HL-60 (cell line): Measurements from ENCODE around the gene FRAS1.

Source experiments
- DNase-seq, 2 experiments: peaks; one replicate each; pipeline ENCODE4 v3.0.0-alpha.2; 2010 to 2020; ENCODE audit warnings: low read depth in 1 of 2, low spot score in 1 of 2
- H3K27ac ChIP-seq: fragments of 250-450 bp; sonication (Bioruptor Pico); replicated peaks from 2 replicates; pipeline ENCODE4 v1.5.1; 2020; ENCODE audit warnings: mild to moderate bottlenecking, moderate library complexity
- H3K27me3 ChIP-seq: fragments of 250-450 bp; sonication (Bioruptor Pico); 2 replicates; pipeline ENCODE4 v1.5.1; 2021; ENCODE audit warnings: mild to moderate bottlenecking, moderate library complexity; ENCODE audit not compliant: insufficient read depth, poor library complexity, severe bottlenecking
- H3K4me3 ChIP-seq: replicated peaks from 2 replicates; pipeline ENCODE4 v1.5.1; 2011; ENCODE audit warnings: mild to moderate bottlenecking, control low read depth, low read length; ENCODE audit not compliant: insufficient read depth
- CTCF ChIP-seq: IDR thresholded peaks from one replicate; pipeline ENCODE4 v1.5.1; 2011; ENCODE audit warnings: low read length, control low read depth, inconsistent platforms; ENCODE audit not compliant: insufficient read depth
- GABPA ChIP-seq: IDR thresholded peaks from 2 replicates; pipeline ENCODE4 v1.6.1; 2012; ENCODE audit warnings: low read depth
- POLR2AphosphoS5 ChIP-seq: IDR thresholded peaks from 2 replicates; pipeline ENCODE4 v1.6.1; 2012; ENCODE audit warnings: low read depth
- REST ChIP-seq: IDR thresholded peaks from 2 replicates; pipeline ENCODE4 v1.6.1; 2012; ENCODE audit warnings: low read depth; ENCODE audit not compliant: insufficient replicate concordance
- SPI1 ChIP-seq: IDR thresholded peaks from 2 replicates; pipeline ENCODE4 v1.6.1; 2012; ENCODE audit warnings: low read depth, mild to moderate bottlenecking, borderline replicate concordance

Gene FRAS1

GRCh38 chr4:78525559-78525958 lies 468.4 kb downstream of the FRAS1 start:
- DNase-seq: no peak
- Histone ChIP-seq H3K27ac (no peak overlapping the region), H3K27me3 (peaks cover 5% of the 10 kb centered on the region), H3K4me3 (no peak overlapping the region)
- TF ChIP-seq CTCF (no peak), POLR2AphosphoS5 (no peak), SPI1 (no peak), GABPA (no peak), REST (no peak)

GRCh38 chr4:78527103-78527502 lies 470.0 kb downstream of the FRAS1 start:
- Histone ChIP-seq H3K27ac (no peak overlapping the region), H3K4me3 (no peak overlapping the region), H3K27me3 (peaks cover 4% of the 10 kb centered on the region)
- no peak for DNase-seq
- TF ChIP-seq POLR2AphosphoS5 (no peak), SPI1 (no peak), GABPA (no peak), REST (no peak)

GRCh38 chr4:78527555-78527954 lies 470.4 kb downstream of the FRAS1 start:
- TF ChIP-seq GABPA (no peak), SPI1 (no peak), REST (no peak), POLR2AphosphoS5 (no peak), CTCF (no peak)
- H3K4me3 ChIP-seq: no peak overlapping the region
- peaks cover 3% of the 10 kb centered on the region for H3K27me3 ChIP-seq
- DNase-seq: no peak
- H3K27ac ChIP-seq: no peak overlapping the region

- TF ChIP-seq POLR2AphosphoS5: no peak
- no peak for TF ChIP-seq GABPA
- TF ChIP-seq SPI1: no peak
- TF ChIP-seq CTCF: no peak
- TF ChIP-seq REST: no peak
- peaks cover 3% of the 10 kb centered on the region for H3K27me3 ChIP-seq
- H3K4me3 ChIP-seq: no peak overlapping the region
- H3K27ac ChIP-seq: no peak overlapping the region
- no peak for DNase-seq
Observed at GRCh38 chr4:78528327-78528726, 471.2 kb downstream of the FRAS1 start.
